Adrenal gland (tissue), 5 donors: Measurements from ENCODE around the gene TRIM46.
"Not testable (repeated sequence)": the region's sequence is repeated elsewhere in the genome, so short reads cannot be mapped to it uniquely, and the experiment has no call there.

Source experiments
- CTCF ChIP-seq, 6 experiments: fragments of 450-650 bp in 4 of 6; fragments of 200-600 bp in 2 of 6; sonication (generic) in 1 of 6; IDR thresholded peaks; 1 replicate in 5 of 6; 2 replicates in 1 of 6; pipeline versions ENCODE4 v1.5.1 to v1.8.0; 2016 to 2021; ENCODE audit warnings: antibody characterized with exemption in 6 of 6, mild to moderate bottlenecking in 2 of 6, moderate library complexity in 1 of 6
- POLR2A ChIP-seq, 2 donors: fragments of 450-650 bp; IDR thresholded peaks; one replicate each; pipeline ENCODE4 v1.6.1; 2017; ENCODE audit warnings: antibody characterized with exemption in 2 of 2, mild to moderate bottlenecking in 2 of 2, moderate library complexity in 1 of 2
- donor health status: DM: no; HTN: no; CAD: no.

GRCh38 chr1:155225404-155225759 is 51.7 kb downstream of the TRIM46 start:
- not testable (repeated sequence) for TF ChIP-seq CTCF, POLR2A (IDR thresholded peaks at IDR 0.05)
